Activated naive CD8-positive, alpha-beta T cell (primary cell): Measurements from ENCODE around the gene KCNAB2.

Experiments
- H3K27ac Mint-ChIP-seq: one replicate; pipeline ENCODE4 v1.8.0; 2021; ENCODE audit warnings: mixed read lengths
- H3K27me3 Mint-ChIP-seq: one replicate; pipeline ENCODE4 v1.8.0; 2021; ENCODE audit warnings: mixed read lengths
- H3K36me3 Mint-ChIP-seq: one replicate; pipeline ENCODE4 v1.8.0; 2021; ENCODE audit warnings: mixed read lengths
- H3K4me1 Mint-ChIP-seq: one replicate; pipeline ENCODE4 v1.8.0; 2021; ENCODE audit warnings: low read depth, mixed read lengths
- H3K4me3 Mint-ChIP-seq: one replicate; pipeline ENCODE4 v1.8.0; 2021; ENCODE audit warnings: mild to moderate bottlenecking, mixed read lengths
- H3K9me3 Mint-ChIP-seq: one replicate; pipeline ENCODE4 v1.8.0; 2021; ENCODE audit warnings: low read depth, mixed read lengths

The KCNAB2 gene

GRCh38 chr1:6019166-6019845 is 26.4 kb upstream of the KCNAB2 start:
- no peaks in the 10 kb centered on the region for H3K4me1 Mint-ChIP-seq
- no peak overlapping the region for H3K27ac Mint-ChIP-seq
- no peaks in the 10 kb centered on the region for H3K27me3 Mint-ChIP-seq
- H3K4me3 Mint-ChIP-seq = no peak overlapping the region
- no peaks in the 10 kb centered on the region for H3K9me3 Mint-ChIP-seq
- no peaks in the 10 kb centered on the region for H3K36me3 Mint-ChIP-seq

- no peak overlapping the region for H3K27ac Mint-ChIP-seq
Observed at GRCh38 chr1:6022193-6022592, 23.5 kb upstream of the KCNAB2 start.

DNA sequence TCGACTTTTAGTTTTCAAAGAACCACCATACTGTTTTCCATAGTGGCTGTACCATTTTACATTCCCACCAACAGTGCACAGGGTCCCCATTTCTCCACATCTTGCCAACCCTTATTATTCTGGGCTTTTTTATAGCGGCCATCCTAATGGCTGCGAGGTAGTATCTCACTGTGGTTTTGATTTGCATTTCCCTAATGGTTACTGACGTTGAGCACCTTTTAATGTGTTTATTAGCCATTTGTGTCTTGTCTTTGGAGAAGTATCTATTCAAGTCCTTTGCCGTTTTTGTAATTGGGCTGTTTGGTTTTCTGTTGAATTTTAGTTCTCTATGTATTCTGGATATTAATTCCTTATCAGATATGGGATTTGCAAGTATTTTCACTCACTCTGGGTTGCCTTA is 22.3 kb upstream of the KCNAB2 start:
- Mint-ChIP-seq H3K9me3 (no peaks in the 10 kb centered on the region), H3K4me3 (no peak overlapping the region), H3K27me3 (no peaks in the 10 kb centered on the region), H3K27ac (no peak overlapping the region), H3K4me1 (peaks cover 16% of the 10 kb centered on the region), H3K36me3 (no peaks in the 10 kb centered on the region)

More at GRCh38 chr1:6022193-6022592, 23.5 kb upstream of the KCNAB2 start:
- H3K27me3 Mint-ChIP-seq = no peaks in the 10 kb centered on the region
- peaks cover 6% of the 10 kb centered on the region for H3K4me1 Mint-ChIP-seq
- H3K9me3 Mint-ChIP-seq = no peaks in the 10 kb centered on the region
- H3K4me3 Mint-ChIP-seq = no peak overlapping the region
- H3K36me3 Mint-ChIP-seq = no peaks in the 10 kb centered on the region

- peak overlapping the region; percentile 95 for H3K4me3 Mint-ChIP-seq
- peaks cover 5% of the 10 kb centered on the region for H3K36me3 Mint-ChIP-seq
- H3K9me3 Mint-ChIP-seq = no peaks in the 10 kb centered on the region
- peaks cover 25% of the 10 kb centered on the region for H3K4me1 Mint-ChIP-seq
- H3K27me3 Mint-ChIP-seq = no peaks in the 10 kb centered on the region
- H3K27ac Mint-ChIP-seq = no peak overlapping the region
Observed at GRCh38 chr1:6024376-6024775, 21.3 kb upstream of the KCNAB2 start.

GRCh38 chr1:6025269-6026094 is 20.2 kb upstream of the KCNAB2 start:
- Mint-ChIP-seq H3K4me3 (peak overlapping the region; percentile 95), H3K36me3 (peaks cover 8% of the 10 kb centered on the region), H3K4me1 (peaks cover 36% of the 10 kb centered on the region), H3K27ac (peak overlapping the region; percentile 97), H3K27me3 (no peaks in the 10 kb centered on the region), H3K9me3 (no peaks in the 10 kb centered on the region)

GRCh38 chr1:6026095-6026809 is 19.4 kb upstream of the KCNAB2 start:
- Mint-ChIP-seq H3K36me3 (peaks cover 11% of the 10 kb centered on the region), H3K27ac (peak overlapping the region; percentile 97), H3K9me3 (no peaks in the 10 kb centered on the region), H3K4me3 (peak overlapping the region; percentile 95), H3K27me3 (no peaks in the 10 kb centered on the region), H3K4me1 (peaks cover 44% of the 10 kb centered on the region)

- Mint-ChIP-seq H3K4me3 (peak overlapping the region; percentile 95), H3K27me3 (no peaks in the 10 kb centered on the region), H3K4me1 (peaks cover 53% of the 10 kb centered on the region), H3K36me3 (peaks cover 11% of the 10 kb centered on the region), H3K27ac (peak overlapping the region; percentile 97), H3K9me3 (no peaks in the 10 kb centered on the region)
Observed at GRCh38 chr1:6027591-6027990, 18.1 kb upstream of the KCNAB2 start.

- peaks cover 11% of the 10 kb centered on the region for H3K36me3 Mint-ChIP-seq
- H3K4me3 Mint-ChIP-seq = peak overlapping the region; percentile 95
- no peaks in the 10 kb centered on the region for H3K9me3 Mint-ChIP-seq
- H3K27ac Mint-ChIP-seq = peak overlapping the region; percentile 97
- no peaks in the 10 kb centered on the region for H3K27me3 Mint-ChIP-seq
- H3K4me1 Mint-ChIP-seq = peaks cover 59% of the 10 kb centered on the region
Observed at GRCh38 chr1:6028042-6028850, 17.4 kb upstream of the KCNAB2 start.

GRCh38 chr1:6029351-6029750 is 16.3 kb upstream of the KCNAB2 start:
- Mint-ChIP-seq H3K36me3 (peaks cover 12% of the 10 kb centered on the region), H3K4me3 (peak overlapping the region; percentile 95), H3K27ac (peak overlapping the region; percentile 54), H3K27me3 (no peaks in the 10 kb centered on the region), H3K4me1 (peaks cover 66% of the 10 kb centered on the region), H3K9me3 (no peaks in the 10 kb centered on the region)

- H3K4me1 Mint-ChIP-seq = peaks cover 70% of the 10 kb centered on the region
- H3K4me3 Mint-ChIP-seq = peak overlapping the region; percentile 95
- peak overlapping the region; percentile 72 for H3K27ac Mint-ChIP-seq
- no peaks in the 10 kb centered on the region for H3K27me3 Mint-ChIP-seq
- H3K36me3 Mint-ChIP-seq = peaks cover 12% of the 10 kb centered on the region
- H3K9me3 Mint-ChIP-seq = no peaks in the 10 kb centered on the region
Observed at GRCh38 chr1:6030132-6030531, 15.6 kb upstream of the KCNAB2 start.

- Mint-ChIP-seq H3K9me3 (no peaks in the 10 kb centered on the region), H3K27me3 (no peaks in the 10 kb centered on the region), H3K4me1 (peaks cover 71% of the 10 kb centered on the region), H3K36me3 (peaks cover 12% of the 10 kb centered on the region), H3K27ac (peak overlapping the region; percentile 72), H3K4me3 (peak overlapping the region; percentile 95)
Observed at GRCh38 chr1:6030547-6031261, 15.0 kb upstream of the KCNAB2 start.

DNA sequence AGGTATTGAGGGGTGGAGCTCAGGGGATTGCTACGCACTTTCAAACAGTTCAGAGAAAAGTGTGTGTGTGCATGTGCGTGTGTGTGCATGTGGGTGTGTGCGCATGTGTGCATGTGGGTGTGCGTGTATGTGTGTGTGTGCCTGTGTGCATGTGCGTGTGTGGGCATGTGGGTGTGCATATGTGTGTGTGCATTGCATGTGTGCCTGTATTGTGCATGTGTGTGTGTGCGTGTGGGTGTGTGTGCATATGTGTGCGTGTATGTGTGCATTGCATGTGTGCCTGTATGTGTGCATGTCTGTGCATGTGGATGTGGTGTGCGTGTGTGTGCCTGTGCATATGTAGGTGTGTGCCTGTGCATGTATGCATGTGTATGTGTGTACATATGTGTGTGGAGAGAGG is 12.6 kb upstream of the KCNAB2 start:
- peaks cover 12% of the 10 kb centered on the region for H3K36me3 Mint-ChIP-seq
- no peaks in the 10 kb centered on the region for H3K9me3 Mint-ChIP-seq
- peak overlapping the region; percentile 56 for H3K4me3 Mint-ChIP-seq
- H3K27ac Mint-ChIP-seq = peak overlapping the region; percentile 47
- peaks cover 83% of the 10 kb centered on the region for H3K4me1 Mint-ChIP-seq
- no peaks in the 10 kb centered on the region for H3K27me3 Mint-ChIP-seq

- Mint-ChIP-seq H3K36me3 (peaks cover 8% of the 10 kb centered on the region), H3K4me3 (peak overlapping the region; percentile 42), H3K4me1 (peaks cover 75% of the 10 kb centered on the region), H3K27me3 (no peaks in the 10 kb centered on the region), H3K9me3 (no peaks in the 10 kb centered on the region), H3K27ac (peak overlapping the region; percentile 64)
Observed at GRCh38 chr1:6033986-6034749, 11.5 kb upstream of the KCNAB2 start.
